AG09309 (cell line): Measurements from ENCODE around the gene TRABD.

Source experiments
- DNase-seq: peaks from one replicate; pipeline ENCODE4 v3.0.0-alpha.2; 2010; ENCODE audit warnings: low read depth
- H3K4me3 ChIP-seq: 2 replicates; pipeline ENCODE4 v1.5.1; 2011; ENCODE audit warnings: mild to moderate bottlenecking, low read depth, low read length, moderate library complexity; ENCODE audit not compliant: control insufficient read depth
- CTCF ChIP-seq: IDR thresholded peaks from 2 replicates; pipeline ENCODE4 v1.5.1; 2011; ENCODE audit warnings: mild to moderate bottlenecking, low read depth, low read length, inconsistent platforms; ENCODE audit not compliant: insufficient read depth, control insufficient read depth; ENCODE audit errors: missing control alignments

The TRABD gene

GRCh38 chr22:50228366-50228765, 42.7 kb downstream of the TRABD start:
- H3K4me3 ChIP-seq = no peak overlapping the region
- TF ChIP-seq CTCF = no peak
- DNase-seq = no peak

- no peak for DNase-seq
- no peak for TF ChIP-seq CTCF
- H3K4me3 ChIP-seq = no peak overlapping the region
Measured at GRCh38 chr22:50229370-50229769, 43.7 kb downstream of the TRABD start.

- no peak for TF ChIP-seq CTCF
- H3K4me3 ChIP-seq = no peak overlapping the region
- DNase-seq = no peak
Measured at GRCh38 chr22:50232481-50233151, 46.9 kb downstream of the TRABD start.

- no peak for DNase-seq
- no peak for TF ChIP-seq CTCF
- H3K4me3 ChIP-seq = no peak overlapping the region
Measured at GRCh38 chr22:50233223-50233622, 47.5 kb downstream of the TRABD start.

GRCh38 chr22:50236731-50237409, 51.2 kb downstream of the TRABD start:
- DNase-seq = no peak
- H3K4me3 ChIP-seq = no peak overlapping the region
- peak; percentile 49 for TF ChIP-seq CTCF

- DNase-seq = no peak
- no peak overlapping the region for H3K4me3 ChIP-seq
- no peak for TF ChIP-seq CTCF
Measured at GRCh38 chr22:50238755-50239154, 53.0 kb downstream of the TRABD start.
